Fibroblast of skin of right quadriceps (primary cell): ENCODE results near the gene MOSPD2.

Experiments
- DNase-seq: peaks from one replicate; pipeline ENCODE4 v3.0.0-alpha.2; 2013

Gene MOSPD2

DNA sequence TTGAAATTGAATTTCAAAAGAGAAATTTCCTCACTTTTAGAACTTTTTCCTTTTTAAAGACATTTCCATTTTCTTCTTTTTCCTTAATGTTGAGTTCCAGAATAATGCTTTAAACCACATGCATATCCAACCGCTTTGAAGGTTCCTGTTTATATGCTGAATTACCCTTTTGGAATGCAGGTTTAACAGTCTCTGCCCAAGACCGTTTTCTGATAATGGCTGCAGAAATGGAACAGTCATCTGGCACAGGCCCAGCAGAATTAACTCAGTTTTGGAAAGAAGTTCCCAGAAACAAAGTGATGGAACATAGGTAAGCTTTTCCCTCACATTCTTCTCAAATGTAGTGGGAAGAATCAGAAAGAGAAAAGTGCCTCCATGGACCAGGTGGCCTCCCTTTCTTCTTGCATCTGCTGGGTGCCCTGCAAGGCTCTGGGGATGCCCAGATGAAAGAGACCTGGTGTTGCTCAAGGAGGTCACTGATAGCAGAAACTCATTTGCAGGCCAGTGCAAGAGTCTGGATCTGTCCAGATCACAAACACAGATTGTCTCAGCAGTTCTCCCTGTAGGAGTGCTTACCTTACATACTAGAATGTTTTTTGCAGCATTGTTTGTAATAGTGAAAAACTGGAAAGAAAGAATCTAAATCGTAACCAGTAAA lies 42.9 kb downstream of the MOSPD2 start:
- peak; percentile 73 for DNase-seq

DNA sequence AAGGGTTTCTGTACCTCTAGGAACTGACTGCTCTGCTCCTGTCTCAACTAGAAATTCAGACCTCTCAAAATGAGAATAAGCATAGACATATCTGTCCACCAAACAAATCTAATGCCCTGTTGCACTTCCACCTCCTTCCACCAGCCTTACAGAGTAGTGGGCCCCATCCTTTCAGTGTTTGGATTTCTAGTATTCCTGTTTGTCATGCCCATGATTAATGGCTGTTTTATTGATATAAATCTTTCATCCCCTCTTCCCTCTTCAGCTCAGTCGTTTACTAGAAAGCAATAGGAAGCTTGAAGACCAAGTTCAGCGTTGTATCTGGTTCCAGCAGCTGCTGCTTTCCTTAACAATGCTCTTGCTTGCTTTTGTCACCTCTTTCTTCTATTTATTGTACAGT lies 46.2 kb downstream of the MOSPD2 start:
- no peak for DNase-seq

GRCh38 chrX:14920196-14920595 lies 47.0 kb downstream of the MOSPD2 start:
- peak; percentile 55 for DNase-seq

GRCh38 chrX:14922437-14922836 lies 49.2 kb downstream of the MOSPD2 start:
- DNase-seq, result peak; percentile 80

GRCh38 chrX:14923761-14924160 lies 50.5 kb downstream of the MOSPD2 start:
- DNase-seq, result no peak

GRCh38 chrX:14926471-14926870 lies 53.2 kb downstream of the MOSPD2 start:
- DNase-seq, result no peak

- no peak for DNase-seq
These were observed 54.2 kb downstream of the MOSPD2 start for GRCh38 chrX:14927401-14927800.

- no peak for DNase-seq
These were observed 57.4 kb downstream of the MOSPD2 start for GRCh38 chrX:14930663-14931062.

- DNase-seq, result no peak
These were observed 58.9 kb downstream of the MOSPD2 start for GRCh38 chrX:14932136-14932535.

DNA sequence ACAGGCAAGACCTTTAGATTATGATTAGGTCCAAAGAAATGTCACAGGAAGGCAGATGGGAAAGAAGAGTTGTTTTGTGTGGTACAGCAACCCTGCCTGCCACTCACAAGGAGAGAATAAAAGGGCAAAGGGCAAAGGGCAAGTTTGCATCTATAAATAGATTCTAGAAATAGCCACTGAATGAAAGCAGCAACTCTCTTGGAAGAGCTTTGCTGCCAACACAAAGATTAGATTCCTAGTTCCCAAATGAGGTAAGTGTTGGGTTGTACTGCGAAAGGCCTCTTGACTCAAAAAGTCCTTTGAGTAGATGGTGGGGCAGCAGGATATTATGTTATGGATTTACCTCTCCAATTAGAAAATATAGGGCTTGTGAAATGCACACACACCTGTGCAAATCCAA lies 61.2 kb downstream of the MOSPD2 start:
- no peak for DNase-seq

DNA sequence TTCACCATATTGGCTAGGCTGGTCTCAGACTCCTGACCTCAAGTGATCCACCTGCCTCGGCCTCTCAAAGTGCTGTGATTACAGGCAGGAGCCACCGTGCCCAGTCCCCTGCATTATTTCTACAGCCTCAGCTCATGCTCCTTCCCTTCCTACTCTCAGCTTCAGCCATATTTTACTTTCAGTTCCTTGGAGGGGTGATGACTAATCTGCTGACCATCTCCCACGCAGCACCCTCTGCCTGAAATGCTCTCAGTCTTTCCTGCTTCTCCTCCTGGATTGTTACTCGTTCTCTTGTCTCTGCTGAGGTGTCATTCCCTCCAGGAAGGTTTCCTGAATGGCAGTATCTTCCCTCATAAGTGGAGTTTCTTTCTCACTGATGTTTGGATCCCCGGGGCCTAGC lies 63.3 kb downstream of the MOSPD2 start:
- DNase-seq, result peak; percentile 71

GRCh38 chrX:14939644-14940043 lies 66.4 kb downstream of the MOSPD2 start:
- DNase-seq, result no peak

DNA sequence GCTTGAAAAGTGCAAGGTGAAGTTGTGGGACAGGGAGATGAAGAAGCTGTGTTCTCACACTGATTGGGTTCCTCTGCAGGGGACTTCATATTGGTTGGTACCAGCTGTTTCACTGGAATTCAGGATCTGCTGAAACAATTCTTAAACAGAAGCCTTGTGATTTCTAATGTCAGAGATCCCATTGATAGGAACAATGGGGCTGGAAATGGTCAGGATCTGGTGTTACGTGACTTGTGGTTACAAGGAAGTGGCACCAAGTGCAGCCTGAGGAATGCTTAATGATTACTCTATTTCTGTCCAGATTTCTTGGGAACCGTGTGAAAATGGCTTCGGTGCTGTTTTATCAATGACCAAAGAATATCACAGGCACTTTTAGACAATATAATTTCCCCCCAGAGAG lies 68.1 kb downstream of the MOSPD2 start:
- no peak for DNase-seq

DNA sequence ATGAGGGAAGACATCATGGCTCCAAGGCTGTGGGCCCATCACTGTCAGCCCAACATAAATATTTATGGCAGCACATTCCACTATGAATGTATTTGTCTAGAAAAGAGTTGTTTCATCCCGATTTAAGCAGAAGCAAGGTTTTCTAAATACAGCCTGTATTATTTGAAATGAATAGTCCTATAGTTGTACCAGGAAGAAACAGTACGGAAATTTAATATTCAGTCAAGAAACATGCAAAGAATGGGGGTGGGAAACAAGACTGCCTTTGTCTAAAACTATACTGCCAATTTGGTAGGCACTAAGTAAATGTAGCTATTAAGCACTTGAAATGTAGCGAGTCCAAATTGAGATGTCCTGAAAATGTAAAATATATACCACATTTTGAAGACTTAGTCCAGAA lies 69.1 kb downstream of the MOSPD2 start:
- DNase-seq, result no peak

- DNase-seq, result no peak
These were observed 70.7 kb downstream of the MOSPD2 start for GRCh38 chrX:14943962-14944361.

- DNase-seq, result no peak
These were observed 73.5 kb downstream of the MOSPD2 start for GRCh38 chrX:14946606-14947155.

- DNase-seq, result no peak
These were observed 75.5 kb downstream of the MOSPD2 start for GRCh38 chrX:14948691-14949090.

GRCh38 chrX:14956813-14957582 lies 83.8 kb downstream of the MOSPD2 start:
- DNase-seq, result no peak

DNA sequence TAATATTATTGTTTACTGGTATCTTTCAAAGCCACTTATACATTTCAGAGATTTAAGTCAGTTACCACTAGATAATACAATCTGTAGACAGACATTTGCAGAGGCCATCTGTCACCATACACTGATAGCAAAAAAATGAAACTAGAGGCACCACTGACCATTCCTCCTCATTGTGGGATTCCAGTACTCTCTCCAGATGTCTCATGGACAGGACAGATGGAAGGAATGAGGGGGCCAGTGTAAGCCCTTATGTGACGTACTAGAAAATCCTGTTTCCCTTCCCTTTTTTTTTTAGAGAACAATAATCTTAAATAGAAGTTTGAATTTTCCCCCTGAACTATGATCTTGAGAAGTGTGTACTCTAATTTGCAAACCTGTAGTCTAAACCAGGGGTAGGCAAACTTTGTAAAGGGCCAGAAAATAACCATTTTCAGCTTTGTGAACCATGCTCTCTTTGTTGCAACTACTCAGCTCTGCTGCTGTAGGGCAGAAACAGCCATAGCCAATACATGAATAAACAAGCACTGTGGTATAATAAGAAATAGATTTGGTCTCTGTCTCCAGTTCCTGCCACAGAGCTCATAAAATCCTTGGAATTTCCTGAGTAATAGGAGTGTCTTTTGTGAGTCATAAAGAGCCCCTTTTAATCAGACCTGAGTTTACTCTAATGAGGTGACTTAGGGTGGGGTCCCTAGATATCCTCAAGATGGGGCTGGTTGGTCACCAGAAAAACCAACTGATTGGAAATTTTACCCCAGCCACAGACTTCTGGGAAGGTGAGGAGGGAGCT lies 90.4 kb downstream of the MOSPD2 start:
- DNase-seq, result peak; percentile 60

GRCh38 chrX:14964500-14964899 lies 91.3 kb downstream of the MOSPD2 start:
- peak; percentile 6 for DNase-seq
